OCI-LY7 (cell line): Measurements from ENCODE around the gene PNMA6F.

Experiments
- EZH2phosphoT487 ChIP-seq: fragments of 200-600 bp; sonication (generic); IDR thresholded peaks from 2 replicates; pipeline ENCODE4 v1.6.1; 2018; ENCODE audit warnings: low read depth, borderline replicate concordance, mild to moderate bottlenecking, mixed run types, antibody characterized with exemption, low read length, moderate library complexity, mixed read lengths
- TF ChIP-seq, protein P1 (sequence below): fragments of 200-600 bp; sonication (generic); conservative IDR thresholded peaks from 2 replicates; pipeline ENCODE4 v1.5.1; 2014; ENCODE audit warnings: mild to moderate bottlenecking, antibody characterized with exemption, low read length, moderate library complexity, mixed read lengths

DNA sequence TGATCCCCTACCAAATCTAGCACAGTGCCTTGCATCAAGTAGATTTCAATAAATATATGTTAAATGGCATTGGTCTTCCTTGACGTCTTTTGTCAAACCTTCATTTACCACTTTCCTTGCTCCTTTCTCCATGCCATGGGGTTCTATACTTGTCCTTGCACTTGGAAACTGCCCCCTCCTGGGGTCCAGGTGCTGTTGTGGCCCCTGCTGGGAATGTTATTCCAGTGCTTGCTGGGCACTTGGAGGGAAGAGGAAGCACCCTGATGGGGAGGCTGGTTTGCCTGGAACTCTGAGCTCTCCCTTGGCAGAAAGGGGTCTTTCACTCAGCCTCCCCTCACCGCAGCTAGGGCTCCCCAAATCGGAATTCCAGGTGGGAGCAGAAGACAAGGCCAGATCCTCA, 31.3 kb upstream of the PNMA6F start:
- TF ChIP-seq, protein P1, sequence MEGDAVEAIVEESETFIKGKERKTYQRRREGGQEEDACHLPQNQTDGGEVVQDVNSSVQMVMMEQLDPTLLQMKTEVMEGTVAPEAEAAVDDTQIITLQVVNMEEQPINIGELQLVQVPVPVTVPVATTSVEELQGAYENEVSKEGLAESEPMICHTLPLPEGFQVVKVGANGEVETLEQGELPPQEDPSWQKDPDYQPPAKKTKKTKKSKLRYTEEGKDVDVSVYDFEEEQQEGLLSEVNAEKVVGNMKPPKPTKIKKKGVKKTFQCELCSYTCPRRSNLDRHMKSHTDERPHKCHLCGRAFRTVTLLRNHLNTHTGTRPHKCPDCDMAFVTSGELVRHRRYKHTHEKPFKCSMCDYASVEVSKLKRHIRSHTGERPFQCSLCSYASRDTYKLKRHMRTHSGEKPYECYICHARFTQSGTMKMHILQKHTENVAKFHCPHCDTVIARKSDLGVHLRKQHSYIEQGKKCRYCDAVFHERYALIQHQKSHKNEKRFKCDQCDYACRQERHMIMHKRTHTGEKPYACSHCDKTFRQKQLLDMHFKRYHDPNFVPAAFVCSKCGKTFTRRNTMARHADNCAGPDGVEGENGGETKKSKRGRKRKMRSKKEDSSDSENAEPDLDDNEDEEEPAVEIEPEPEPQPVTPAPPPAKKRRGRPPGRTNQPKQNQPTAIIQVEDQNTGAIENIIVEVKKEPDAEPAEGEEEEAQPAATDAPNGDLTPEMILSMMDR, result no peak
- no peak for TF ChIP-seq EZH2phosphoT487
